HFF-Myc (cell line): ENCODE results near the gene GPATCH2.

Experiments used
- DNase-seq: peaks from one replicate; pipeline ENCODE4 v3.0.0-alpha.2; 2011; ENCODE audit warnings: low read depth; ENCODE audit errors: extremely low read depth
- H3K4me3 ChIP-seq: replicated peaks from 2 replicates; pipeline ENCODE4 v1.5.1; 2011; ENCODE audit warnings: low read depth, mild to moderate bottlenecking, control low read depth, low read length
- TF ChIP-seq, protein P1 (sequence below): IDR thresholded peaks from 2 replicates; pipeline ENCODE4 v1.5.1; 2012; ENCODE audit warnings: mild to moderate bottlenecking, low read depth, low read length, control low read depth; ENCODE audit errors: missing control alignments

Gene GPATCH2

DNA sequence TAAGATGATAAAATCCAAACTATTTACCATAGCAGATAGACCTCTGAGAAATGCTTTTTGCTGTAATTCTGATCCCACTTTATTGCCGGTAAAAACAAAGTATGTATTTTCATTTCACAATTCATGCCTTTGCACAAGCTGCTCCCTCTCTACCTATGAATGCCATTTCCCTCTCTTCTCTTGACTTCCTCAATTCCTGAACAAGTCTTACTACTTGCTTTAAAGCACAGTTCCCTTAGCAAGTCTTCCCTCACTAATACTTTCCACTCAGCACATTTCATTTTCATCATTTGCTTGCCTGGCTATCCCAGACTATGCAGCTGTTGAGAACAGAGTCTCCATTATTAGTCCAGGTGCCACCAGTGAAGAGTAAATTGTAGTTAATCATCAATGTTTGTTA, 13.8 kb downstream of the GPATCH2 start:
- DNase-seq: no peak
- H3K4me3 ChIP-seq: no peak overlapping the region
- TF ChIP-seq, protein P1, sequence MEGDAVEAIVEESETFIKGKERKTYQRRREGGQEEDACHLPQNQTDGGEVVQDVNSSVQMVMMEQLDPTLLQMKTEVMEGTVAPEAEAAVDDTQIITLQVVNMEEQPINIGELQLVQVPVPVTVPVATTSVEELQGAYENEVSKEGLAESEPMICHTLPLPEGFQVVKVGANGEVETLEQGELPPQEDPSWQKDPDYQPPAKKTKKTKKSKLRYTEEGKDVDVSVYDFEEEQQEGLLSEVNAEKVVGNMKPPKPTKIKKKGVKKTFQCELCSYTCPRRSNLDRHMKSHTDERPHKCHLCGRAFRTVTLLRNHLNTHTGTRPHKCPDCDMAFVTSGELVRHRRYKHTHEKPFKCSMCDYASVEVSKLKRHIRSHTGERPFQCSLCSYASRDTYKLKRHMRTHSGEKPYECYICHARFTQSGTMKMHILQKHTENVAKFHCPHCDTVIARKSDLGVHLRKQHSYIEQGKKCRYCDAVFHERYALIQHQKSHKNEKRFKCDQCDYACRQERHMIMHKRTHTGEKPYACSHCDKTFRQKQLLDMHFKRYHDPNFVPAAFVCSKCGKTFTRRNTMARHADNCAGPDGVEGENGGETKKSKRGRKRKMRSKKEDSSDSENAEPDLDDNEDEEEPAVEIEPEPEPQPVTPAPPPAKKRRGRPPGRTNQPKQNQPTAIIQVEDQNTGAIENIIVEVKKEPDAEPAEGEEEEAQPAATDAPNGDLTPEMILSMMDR: no peak

DNA sequence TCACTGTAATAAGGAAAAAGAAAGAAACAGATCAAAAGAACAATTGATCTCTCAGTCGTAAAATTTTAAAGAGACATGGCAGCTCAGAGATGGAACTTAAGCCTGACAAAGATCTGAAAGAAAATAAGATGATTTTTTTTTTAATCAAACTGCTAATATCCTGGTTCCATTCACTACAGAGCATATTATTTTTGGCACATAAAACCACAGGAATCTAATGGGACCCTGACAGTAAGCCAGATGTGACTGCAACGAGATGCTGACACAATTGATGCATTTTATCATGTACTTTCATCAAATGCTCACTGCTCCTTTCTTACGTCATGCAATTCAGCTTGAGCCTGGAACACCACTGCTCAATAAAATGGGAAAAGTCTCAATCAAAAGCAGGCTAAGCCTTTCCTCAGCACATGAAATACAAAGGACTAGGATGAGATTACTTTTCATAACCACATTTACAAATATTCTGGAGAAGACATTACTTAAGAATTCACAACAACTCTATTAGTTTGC, 16.6 kb downstream of the GPATCH2 start:
- no peak for DNase-seq
- TF ChIP-seq, protein P1: no peak
- no peak overlapping the region for H3K4me3 ChIP-seq

DNA sequence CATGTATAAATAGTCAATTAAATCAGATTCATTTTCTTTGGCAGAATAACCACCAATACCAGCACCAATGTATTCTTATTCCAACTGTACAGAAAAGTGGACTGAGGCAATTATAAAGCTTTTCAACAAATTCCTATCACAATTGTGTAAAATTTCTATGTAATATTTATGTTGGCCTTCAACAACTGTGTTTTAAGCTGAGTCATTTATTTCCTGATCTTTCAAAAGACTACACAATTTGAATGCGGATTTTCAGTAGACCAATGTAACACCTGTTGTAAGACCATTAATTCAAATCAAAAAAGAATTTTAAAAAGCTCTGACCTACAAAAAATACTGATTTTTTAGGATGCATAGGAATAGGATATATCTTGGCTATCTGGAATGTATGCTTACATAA, 25.5 kb downstream of the GPATCH2 start:
- TF ChIP-seq, protein P1: no peak
- H3K4me3 ChIP-seq: no peak overlapping the region
- no peak for DNase-seq

DNA sequence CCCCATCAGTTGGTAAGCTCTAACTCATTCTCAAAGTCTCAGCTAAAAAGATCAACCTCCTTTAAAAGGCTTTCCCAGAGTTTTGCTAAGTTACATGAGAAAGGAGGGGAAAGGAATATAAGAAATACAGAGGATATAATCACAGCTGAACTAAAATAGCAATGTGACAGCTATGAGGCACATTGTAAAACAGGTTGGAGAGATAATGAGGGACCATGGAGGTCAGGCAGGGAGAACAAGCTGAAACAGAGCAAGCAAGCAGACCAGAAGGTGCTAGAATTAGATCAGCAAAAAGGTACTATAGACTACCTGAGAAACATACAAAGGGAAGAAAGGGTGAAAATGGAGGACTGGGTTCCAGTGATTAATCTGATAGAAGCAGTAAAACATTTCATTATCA, 28.5 kb downstream of the GPATCH2 start:
- no peak overlapping the region for H3K4me3 ChIP-seq
- TF ChIP-seq, protein P1: no peak
- no peak for DNase-seq

DNA sequence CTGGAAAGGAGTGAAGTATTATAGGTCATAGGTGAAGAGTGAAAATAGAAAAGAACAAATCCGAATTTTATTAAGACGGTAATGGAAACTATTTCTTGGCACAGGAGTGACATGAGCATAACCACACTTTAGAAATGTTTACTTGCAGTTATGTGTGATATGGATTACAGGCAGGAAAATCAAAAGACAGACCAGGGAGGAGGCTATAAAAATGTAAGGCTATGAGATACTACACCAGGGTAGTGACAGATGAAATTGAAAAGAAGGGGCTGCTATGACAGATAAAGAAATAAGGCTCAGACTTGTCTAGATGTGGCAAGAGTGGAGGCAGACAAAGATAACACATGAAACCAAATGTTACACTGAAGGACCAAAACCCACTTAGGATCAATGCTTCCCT, 31.7 kb downstream of the GPATCH2 start:
- no peak for DNase-seq
- TF ChIP-seq, protein P1: no peak
- H3K4me3 ChIP-seq: no peak overlapping the region

DNA sequence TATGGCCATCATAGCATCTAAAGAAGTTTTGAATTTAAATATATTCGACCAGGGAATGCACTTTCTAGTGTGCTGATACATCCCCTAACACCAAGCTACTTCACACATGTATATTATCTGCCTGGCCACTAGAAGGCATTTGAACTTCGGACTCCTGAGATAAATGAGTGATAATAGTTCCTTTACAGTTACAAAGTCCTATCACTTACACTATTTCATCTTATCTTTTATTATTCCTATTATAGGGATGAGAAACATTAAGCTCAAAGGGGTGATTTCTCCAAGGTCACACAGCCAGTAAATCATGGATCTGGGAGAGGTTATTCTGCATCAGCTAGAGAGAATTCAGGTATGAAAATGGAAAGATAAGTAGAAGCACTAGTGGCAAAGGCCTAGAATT, 40.3 kb downstream of the GPATCH2 start:
- TF ChIP-seq, protein P1: no peak
- no peak for DNase-seq
- no peak overlapping the region for H3K4me3 ChIP-seq

DNA sequence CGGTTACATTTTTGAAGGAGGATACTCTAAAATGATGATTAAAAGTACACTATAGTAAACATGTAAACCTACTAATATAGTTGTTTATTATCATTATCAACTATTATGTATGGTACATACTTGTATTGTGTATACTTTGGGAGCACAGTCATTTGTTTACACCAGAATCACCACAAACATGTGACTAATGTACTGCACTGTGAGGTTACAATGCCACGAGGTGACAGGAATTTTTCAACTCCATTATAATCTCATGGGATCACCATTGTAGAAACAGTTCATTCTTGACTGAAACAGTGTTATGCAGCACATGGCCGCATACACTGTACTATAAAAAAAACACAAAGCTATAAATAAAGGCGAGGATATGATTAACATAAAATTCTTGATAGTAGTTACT, 44.3 kb downstream of the GPATCH2 start:
- no peak overlapping the region for H3K4me3 ChIP-seq
- DNase-seq: no peak
- TF ChIP-seq, protein P1: no peak
